Endodermal cell (in vitro differentiated cells): ENCODE results near the gene VTI1A. TPM values are rescaled to one million over a fixed set of nuclear protein-coding genes. Genes with fewer than 3 reads are reported as not detected.

ENCODE experiments used
- DNase-seq: peaks from one replicate; pipeline ENCODE4 v3.0.0-alpha.2; 2017
- H3K27ac ChIP-seq: 2 replicates; pipeline ENCODE4 v1.5.1; 2013; ENCODE audit warnings: mild to moderate bottlenecking, low read depth, low read length, moderate library complexity
- H3K27me3 ChIP-seq: 2 replicates; pipeline ENCODE4 v1.6.1; 2013; ENCODE audit warnings: mild to moderate bottlenecking, low read length, moderate library complexity; ENCODE audit not compliant: insufficient read depth, control insufficient read depth, poor library complexity, severe bottlenecking
- H3K36me3 ChIP-seq: 2 replicates; pipeline ENCODE4 v1.7.0; 2013; ENCODE audit warnings: mild to moderate bottlenecking, low read length, moderate library complexity; ENCODE audit not compliant: control insufficient read depth, insufficient read depth
- H3K4me1 ChIP-seq: one replicate; pipeline ENCODE4 v1.7.0; 2013; ENCODE audit warnings: low read length; ENCODE audit not compliant: control insufficient read depth, insufficient read depth
- H3K4me3 ChIP-seq: 2 replicates; pipeline ENCODE4 v1.5.1; 2013; ENCODE audit warnings: mild to moderate bottlenecking, low read length, moderate library complexity
- H3K9ac ChIP-seq: 2 replicates; pipeline ENCODE4 v1.6.1; 2013; ENCODE audit warnings: mild to moderate bottlenecking, low read length, moderate library complexity; ENCODE audit not compliant: poor library complexity, severe bottlenecking; ENCODE audit errors: extremely low read depth
- H3K9me3 ChIP-seq: 2 replicates; pipeline ENCODE4 v1.6.1; 2013; ENCODE audit warnings: mild to moderate bottlenecking, low read length, moderate library complexity; ENCODE audit not compliant: control insufficient read depth
- H3K27ac Mint-ChIP-seq: 2 replicates; pipeline ENCODE4 v1.8.0; 2020; ENCODE audit warnings: mixed read lengths
- H3K27me3 Mint-ChIP-seq: 2 replicates; pipeline ENCODE4 v1.8.0; 2021; ENCODE audit warnings: mild to moderate bottlenecking, mixed read lengths; ENCODE audit not compliant: insufficient read depth
- H3K36me3 Mint-ChIP-seq: 2 replicates; pipeline ENCODE4 v1.8.0; 2020; ENCODE audit warnings: low read depth, mixed read lengths
- H3K4me1 Mint-ChIP-seq: 2 replicates; pipeline ENCODE4 v1.8.0; 2020; ENCODE audit warnings: mixed read lengths
- H3K4me3 Mint-ChIP-seq: 2 replicates; pipeline ENCODE4 v1.8.0; 2020; ENCODE audit warnings: mild to moderate bottlenecking, moderate library complexity, mixed read lengths
- H3K9me3 Mint-ChIP-seq: 2 replicates; pipeline ENCODE4 v1.8.0; 2020; ENCODE audit warnings: mild to moderate bottlenecking, mixed read lengths
- WGBS, 2 experiments: methylation state at CpG; one replicate each; pipeline versions ENCODE4 v1.1.5 to v1.1.7; 2013; ENCODE audit warnings: missing lambda C conversion rate in 2 of 2, mixed read lengths in 1 of 2; ENCODE audit not compliant: insufficient coverage in 1 of 2, insufficient read length in 1 of 2; 5-methylcytosine and 5-hydroxymethylcytosine counted together
- total RNA-seq, 2 donors: library from RNA; stranded (reverse); fragmentation: NEBNext Ultra II Directional in 1 of 2; extraction: Animal tissue kit (Norgen Biotek cat#: 25700) in 1 of 2; gene quantifications; 2 replicates in 1 of 2; 3 replicates in 1 of 2; pipeline ENCODE4 v1.2.1, GENCODE V29; 2021
- TF ChIP-seq, protein P1 (sequence below): fragments of 200-600 bp; sonication (generic); conservative IDR thresholded peaks from 2 replicates; pipeline ENCODE4 v1.5.0; 2021; ENCODE audit warnings: antibody characterized with exemption, mild to moderate bottlenecking

Gene VTI1A
- total RNA-seq, 2 donors from 2014 or later: 27.0 to 29.9 TPM

DNA sequence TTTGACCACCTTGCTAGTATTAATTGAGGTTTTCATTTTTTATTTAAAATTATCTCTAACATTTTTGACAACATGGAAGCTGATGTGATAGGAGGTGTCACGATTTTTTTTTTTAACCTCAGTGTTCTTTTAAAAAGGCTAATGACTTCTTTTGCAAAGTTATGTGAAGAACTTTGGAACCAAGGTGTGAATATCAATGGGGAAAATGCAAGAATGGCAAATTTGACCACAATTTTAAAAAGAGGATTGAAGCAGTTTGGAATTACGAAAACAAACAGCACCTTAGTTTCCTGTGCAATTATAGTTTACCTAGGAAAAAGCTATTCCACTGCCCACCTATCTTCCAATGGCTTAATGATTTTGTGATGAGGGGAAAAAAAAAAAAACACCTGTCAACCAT, 232.4 kb downstream of the VTI1A start:
- no peaks in the 10 kb centered on the region for H3K27me3 Mint-ChIP-seq
- Histone ChIP-seq H3K9me3 (no peaks in the 10 kb centered on the region), H3K4me3 (no peak overlapping the region), H3K27ac (no peak overlapping the region), H3K36me3 (no peaks in the 10 kb centered on the region), H3K27me3 (no peaks in the 10 kb centered on the region), H3K9ac (no peak overlapping the region), H3K4me1 (peaks cover 6% of the 10 kb centered on the region)
- no peak for DNase-seq
- H3K4me1 Mint-ChIP-seq: peaks cover 9% of the 10 kb centered on the region
- no peaks in the 10 kb centered on the region for H3K9me3 Mint-ChIP-seq
- peak overlapping the region; percentile 28 for H3K27ac Mint-ChIP-seq
- H3K36me3 Mint-ChIP-seq: no peaks in the 10 kb centered on the region
- TF ChIP-seq, protein P1, sequence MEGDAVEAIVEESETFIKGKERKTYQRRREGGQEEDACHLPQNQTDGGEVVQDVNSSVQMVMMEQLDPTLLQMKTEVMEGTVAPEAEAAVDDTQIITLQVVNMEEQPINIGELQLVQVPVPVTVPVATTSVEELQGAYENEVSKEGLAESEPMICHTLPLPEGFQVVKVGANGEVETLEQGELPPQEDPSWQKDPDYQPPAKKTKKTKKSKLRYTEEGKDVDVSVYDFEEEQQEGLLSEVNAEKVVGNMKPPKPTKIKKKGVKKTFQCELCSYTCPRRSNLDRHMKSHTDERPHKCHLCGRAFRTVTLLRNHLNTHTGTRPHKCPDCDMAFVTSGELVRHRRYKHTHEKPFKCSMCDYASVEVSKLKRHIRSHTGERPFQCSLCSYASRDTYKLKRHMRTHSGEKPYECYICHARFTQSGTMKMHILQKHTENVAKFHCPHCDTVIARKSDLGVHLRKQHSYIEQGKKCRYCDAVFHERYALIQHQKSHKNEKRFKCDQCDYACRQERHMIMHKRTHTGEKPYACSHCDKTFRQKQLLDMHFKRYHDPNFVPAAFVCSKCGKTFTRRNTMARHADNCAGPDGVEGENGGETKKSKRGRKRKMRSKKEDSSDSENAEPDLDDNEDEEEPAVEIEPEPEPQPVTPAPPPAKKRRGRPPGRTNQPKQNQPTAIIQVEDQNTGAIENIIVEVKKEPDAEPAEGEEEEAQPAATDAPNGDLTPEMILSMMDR: no peak
- H3K4me3 Mint-ChIP-seq: no peak overlapping the region
- WGBS, 2 experiments: 11 to 68% methylated on average over 1 to 2 of the region's 2 CpGs

DNA sequence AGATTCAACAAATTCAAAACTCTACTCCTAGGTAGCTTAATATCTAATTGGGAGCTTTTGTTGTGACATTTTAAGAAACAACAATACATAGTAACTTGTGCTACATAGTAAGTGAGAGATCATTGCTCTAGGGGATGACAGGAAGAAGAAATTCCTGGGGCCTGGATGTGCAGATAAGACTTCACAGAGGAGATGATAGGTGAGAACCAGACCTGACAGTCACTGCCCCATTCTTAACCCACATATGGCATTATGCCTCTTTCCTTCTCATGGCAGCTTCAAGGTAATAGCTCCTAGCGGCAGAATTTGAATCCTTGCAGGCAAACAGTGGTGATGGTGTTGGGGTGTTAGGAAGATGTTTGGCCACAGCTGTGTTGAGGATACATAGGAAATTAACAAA, 233.6 kb downstream of the VTI1A start:
- Histone ChIP-seq H3K9ac (no peak overlapping the region), H3K9me3 (no peaks in the 10 kb centered on the region), H3K27me3 (no peaks in the 10 kb centered on the region), H3K36me3 (no peaks in the 10 kb centered on the region), H3K27ac (no peak overlapping the region), H3K4me3 (no peak overlapping the region), H3K4me1 (peaks cover 6% of the 10 kb centered on the region)
- Mint-ChIP-seq H3K9me3 (no peaks in the 10 kb centered on the region), H3K27ac (no peak overlapping the region), H3K27me3 (no peaks in the 10 kb centered on the region), H3K4me3 (no peak overlapping the region), H3K36me3 (no peaks in the 10 kb centered on the region), H3K4me1 (peaks cover 6% of the 10 kb centered on the region)
- TF ChIP-seq, protein P1: no peak
- WGBS, 2 experiments: no CpG with 5 or more reads among the region's 1 CpG
- DNase-seq: no peak

DNA sequence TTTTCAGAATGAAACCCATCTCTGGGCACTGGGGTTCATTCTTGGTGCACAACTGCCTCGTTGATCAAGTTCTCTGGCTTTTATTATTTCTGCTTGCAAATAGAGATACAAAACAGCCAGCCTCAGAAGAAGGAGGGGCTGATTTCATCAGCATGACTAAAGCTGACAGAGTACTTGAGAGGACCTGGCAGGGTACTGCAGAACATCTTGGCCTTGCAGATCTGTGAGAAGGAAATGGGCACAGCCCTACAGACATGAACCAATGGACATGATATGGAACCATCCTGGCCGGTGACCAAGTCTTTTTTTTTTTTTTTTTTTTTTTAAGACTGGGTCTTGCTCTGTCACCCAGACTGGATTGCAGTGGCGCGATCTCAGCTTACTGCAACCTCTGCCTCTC, 240.6 kb downstream of the VTI1A start:
- Histone ChIP-seq H3K4me3 (no peak overlapping the region), H3K9ac (no peak overlapping the region), H3K4me1 (no peaks in the 10 kb centered on the region), H3K9me3 (no peaks in the 10 kb centered on the region), H3K27ac (no peak overlapping the region), H3K27me3 (no peaks in the 10 kb centered on the region), H3K36me3 (no peaks in the 10 kb centered on the region)
- Mint-ChIP-seq H3K27me3 (no peaks in the 10 kb centered on the region), H3K4me3 (no peak overlapping the region), H3K4me1 (peaks cover 6% of the 10 kb centered on the region), H3K9me3 (no peaks in the 10 kb centered on the region), H3K27ac (no peak overlapping the region), H3K36me3 (no peaks in the 10 kb centered on the region)
- TF ChIP-seq, protein P1: no peak
- DNase-seq: no peak
- 84 to 90% methylated on average over 2 to 4 of the region's 4 CpGs for WGBS, 2 experiments
